HepG2 (cell line): Measurements from ENCODE around the gene CDK10. TPM values are rescaled to one million over a fixed set of nuclear protein-coding genes. Genes with fewer than 3 reads are reported as not detected.
A peak's percentile ranks its signal among the peaks of the same experiment; 100 is the strongest.

Experiments
- ATF2 ChIP-seq: sonication (generic); formaldehyde crosslinking; IDR thresholded peaks from 2 replicates; pipeline ENCODE4 v1.4.0; 2020; ENCODE audit warnings: missing genetic modification reagents
- ATF6 ChIP-seq: sonication (generic); formaldehyde crosslinking; conservative IDR thresholded peaks from 2 replicates; pipeline ENCODE4 v1.4.0; 2020; ENCODE audit warnings: missing genetic modification reagents
- CCDC6 ChIP-seq: sonication (generic); formaldehyde crosslinking; IDR thresholded peaks from 2 replicates; pipeline ENCODE4 v1.8.1; 2022; ENCODE audit warnings: mild to moderate bottlenecking, missing genetic modification reagents, moderate library complexity
- KAT8 ChIP-seq: IDR thresholded peaks from 2 replicates; pipeline ENCODE4 v1.6.1; 2016; ENCODE audit warnings: missing genetic modification reagents, missing compliant biosample characterization
- MAFK ChIP-seq, 2 experiments: IDR thresholded peaks in 1 of 2; conservative IDR thresholded peaks in 1 of 2; 2 replicates each; pipeline ENCODE4 v1.6.1; 2011; ENCODE audit warnings: improper control_type of control experiment in 2 of 2, low read length in 2 of 2
- NPAS2 ChIP-seq: sonication (generic); formaldehyde crosslinking; IDR thresholded peaks from 2 replicates; pipeline ENCODE4 v1.8.0; 2022; ENCODE audit warnings: mild to moderate bottlenecking, missing genetic modification reagents, borderline replicate concordance
- PITX1 ChIP-seq: sonication (generic); formaldehyde crosslinking; IDR thresholded peaks from 2 replicates; pipeline ENCODE4 v1.5.1; 2020; ENCODE audit warnings: mild to moderate bottlenecking, missing genetic modification reagents
- RBAK ChIP-seq: sonication (generic); formaldehyde crosslinking; IDR thresholded peaks from 2 replicates; pipeline ENCODE4 v1.5.1; 2020; ENCODE audit warnings: mild to moderate bottlenecking, missing genetic modification reagents
- RFX1 ChIP-seq: fragments of 450-650 bp; IDR thresholded peaks from 2 replicates; pipeline ENCODE4 v1.6.1; 2017
- RFX3 ChIP-seq: IDR thresholded peaks from 2 replicates; pipeline ENCODE4 v1.6.1; 2016; ENCODE audit warnings: missing biosample characterization, missing genetic modification reagents
- SRY ChIP-seq: sonication (generic); formaldehyde crosslinking; IDR thresholded peaks from 2 replicates; pipeline ENCODE4 v1.8.0; 2022; ENCODE audit warnings: mild to moderate bottlenecking, missing genetic modification reagents
- TARDBP ChIP-seq: sonication (generic); formaldehyde crosslinking; IDR thresholded peaks from 2 replicates; pipeline ENCODE4 v1.8.0; 2022; ENCODE audit warnings: mild to moderate bottlenecking, missing genetic modification reagents
- TBP ChIP-seq: sonication (generic); formaldehyde crosslinking; IDR thresholded peaks from 2 replicates; pipeline ENCODE4 v1.5.0; 2020; ENCODE audit warnings: missing genetic modification reagents
- TEF ChIP-seq: sonication (generic); formaldehyde crosslinking; IDR thresholded peaks from 2 replicates; pipeline ENCODE4 v1.5.0; 2020; ENCODE audit warnings: missing genetic modification reagents
- ZBTB1 ChIP-seq: sonication (generic); formaldehyde crosslinking; IDR thresholded peaks from 2 replicates; pipeline ENCODE4 v1.4.0; 2020; ENCODE audit warnings: missing genetic modification reagents, borderline replicate concordance
- ZBTB10 ChIP-seq: sonication (generic); formaldehyde crosslinking; IDR thresholded peaks from 2 replicates; pipeline ENCODE4 v1.4.0; 2020; ENCODE audit warnings: missing genetic modification reagents, borderline replicate concordance
- ZFX ChIP-seq: sonication (generic); formaldehyde crosslinking; IDR thresholded peaks from 2 replicates; pipeline ENCODE4 v1.4.0; 2020; ENCODE audit warnings: mild to moderate bottlenecking, low read depth, missing genetic modification reagents, moderate library complexity
- ZNF296 ChIP-seq: sonication (generic); formaldehyde crosslinking; conservative IDR thresholded peaks from 2 replicates; pipeline ENCODE4 v1.5.0; 2020; ENCODE audit warnings: mild to moderate bottlenecking, missing genetic modification reagents
- ZNF362 ChIP-seq: sonication (generic); formaldehyde crosslinking; IDR thresholded peaks from 2 replicates; pipeline ENCODE4 v1.4.0; 2020; ENCODE audit warnings: missing genetic modification reagents, mild to moderate bottlenecking, borderline replicate concordance
- ZNF549 ChIP-seq: sonication (generic); formaldehyde crosslinking; IDR thresholded peaks from 2 replicates; pipeline ENCODE4 v1.5.0; 2020; ENCODE audit warnings: missing genetic modification reagents
- ZNF7 ChIP-seq: IDR thresholded peaks from 2 replicates; pipeline ENCODE4 v1.6.1; 2016; ENCODE audit warnings: missing biosample characterization, missing genetic modification reagents
- polyA plus RNA-seq, 8 experiments: library from polyadenylated mRNA; depleted of rRNA in 3 of 8; stranded (reverse) in 7 of 8; unstranded in 1 of 8; fragments of >200 nt; fragmentation: Illumina TruSeq in 4 of 8; extraction: Trizol in 4 of 8; gene quantifications; 2 replicates each; pipeline versions ENCODE4 v1.2.1 to v1.2.3, GENCODE V29; 2011 to 2016; ENCODE audit warnings: low read depth in 4 of 8, missing spikeins in 1 of 8, mixed read lengths in 1 of 8; ENCODE audit not compliant: insufficient read depth in 1 of 8
- total RNA-seq, 5 experiments: library from RNA; depleted of rRNA; stranded (reverse); fragments of >200 nt; fragmentation: Illumina TruSeq; extraction: Trizol; gene quantifications; 2 replicates each; pipeline ENCODE4 v1.2.3, GENCODE V29; 2016; ENCODE audit warnings: low read depth in 1 of 5

CDK10 gene
- total and polyA plus RNA-seq, 2 of the 13 experiments (the other 11 are each of a cell fraction or from before 2014, with no cell fraction given): 2.5 to 3.9 TPM

GRCh38 chr16:89720813-89721545 lies 34.5 kb downstream of the CDK10 start, which contains the start of the genes VPS9D1 and ZNF276 (continued):
- no peak; the same call in 1 of the 2 replicates for TF ChIP-seq TBP (CRISPR knock-in tag)
- TF ChIP-seq ZNF7 (CRISPR knock-in tag): no peak
- peak; percentile 57; the same call in 1 of the 2 replicates for TF ChIP-seq ZNF362 (CRISPR knock-in tag)
- no peak for TF ChIP-seq RFX1
- TF ChIP-seq ATF6 (CRISPR knock-in tag): peak; percentile 92; the same call in 1 of the 2 replicates
- TF ChIP-seq TEF (CRISPR knock-in tag): 0 out of 2 replicates have a peak, but pooled peaks have one; percentile 33
- TF ChIP-seq NPAS2 (CRISPR knock-in tag): no peak
- TF ChIP-seq KAT8 (CRISPR knock-in tag): peak; percentile 83
- 0 out of 2 replicates have a peak, but pooled peaks have one; percentile 48 for TF ChIP-seq ZNF549
- no peak for TF ChIP-seq RFX3 (CRISPR knock-in tag)
- no peak for TF ChIP-seq MAFK (conservative IDR thresholded peaks at IDR 0.05 in 1 of 2, IDR thresholded peaks at IDR 0.05 in 1 of 2; ENCODE audit: low read length in 2 of 2)
- TF ChIP-seq ZBTB10 (CRISPR knock-in tag): no peak; the same call in 1 of the 2 replicates
- TF ChIP-seq CCDC6 (CRISPR knock-in tag): peak; percentile 97
- peak; percentile 31; the same call in 1 of the 2 replicates for TF ChIP-seq SRY (CRISPR knock-in tag)
- no peak for TF ChIP-seq RBAK (CRISPR knock-in tag)
- peak; percentile 74; the same call in 1 of the 2 replicates for TF ChIP-seq ATF2 (CRISPR knock-in tag)
- peak; percentile 95 for TF ChIP-seq ZFX (CRISPR knock-in tag)
- TF ChIP-seq PITX1 (CRISPR knock-in tag): 0 out of 2 replicates have a peak, but pooled peaks have one; percentile 28
- TF ChIP-seq ZBTB1 (CRISPR knock-in tag): 0 out of 2 replicates have a peak, but pooled peaks have one; percentile 66
- TF ChIP-seq TARDBP: peak; percentile 89
- no peak for TF ChIP-seq ZNF296 (CRISPR knock-in tag)
